Smooth muscle cell of the pulmonary artery (primary cell): ENCODE measurements around the gene MEPE. TPM values are rescaled to one million over a fixed set of nuclear protein-coding genes. Genes with fewer than 3 reads are reported as not detected.

Source experiments
- total RNA-seq: library from RNA; depleted of rRNA; stranded (reverse); fragments of >200 nt; gene quantifications from 2 replicates; pipeline ENCODE4 v1.2.3, GENCODE V29; 2014

Gene MEPE
- not detected in 2 replicates for total RNA-seq

GRCh38 chr4:87832669-87833068, at the start of gene MEPE:
TSS of gene MEPE (plus strand) at chr4:87832969. CDS start at chr4:87834715, 1,746 bp downstream.

GRCh38 chr4:87799301-87800113, 33.3 kb upstream of the MEPE start, which contains the start of gene IBSP:
TSS of gene IBSP (plus strand) at chr4:87799554. CDS start at chr4:87802362, 2,808 bp downstream.

Other genes starting within 250 kb of the MEPE start
- gene DSPP, start 224.4 kb upstream of the MEPE start, total RNA-seq: not detected in 2 replicates
- gene DMP1, start 182.7 kb upstream of the MEPE start, total RNA-seq: not detected in 2 replicates
- 1.9 and 2.2 TPM in 2 replicates for gene IBSP, start 33.4 kb upstream of the MEPE start, total RNA-seq
- 2.4 and 11.6 TPM in 2 replicates for gene SPP1, start 142.7 kb downstream of the MEPE start, total RNA-seq
- gene PKD2, start 174.7 kb downstream of the MEPE start, total RNA-seq: 135 and 150 TPM in 2 replicates